Endodermal cell (in vitro differentiated cells): ENCODE results near the gene TCF4. TPM values are rescaled to one million over a fixed set of nuclear protein-coding genes. Genes with fewer than 3 reads are reported as not detected.
"Not testable (repeated sequence)": the region's sequence is repeated elsewhere in the genome, so short reads cannot be mapped to it uniquely, and the experiment has no call there.

Experiments used
- DNase-seq: peaks from one replicate; pipeline ENCODE4 v3.0.0-alpha.2; 2017
- H3K27ac ChIP-seq: 2 replicates; pipeline ENCODE4 v1.5.1; 2013; ENCODE audit warnings: mild to moderate bottlenecking, low read depth, low read length, moderate library complexity
- H3K27me3 ChIP-seq: 2 replicates; pipeline ENCODE4 v1.6.1; 2013; ENCODE audit warnings: mild to moderate bottlenecking, low read length, moderate library complexity; ENCODE audit not compliant: insufficient read depth, control insufficient read depth, poor library complexity, severe bottlenecking
- H3K36me3 ChIP-seq: 2 replicates; pipeline ENCODE4 v1.7.0; 2013; ENCODE audit warnings: mild to moderate bottlenecking, low read length, moderate library complexity; ENCODE audit not compliant: control insufficient read depth, insufficient read depth
- H3K4me1 ChIP-seq: one replicate; pipeline ENCODE4 v1.7.0; 2013; ENCODE audit warnings: low read length; ENCODE audit not compliant: control insufficient read depth, insufficient read depth
- H3K4me3 ChIP-seq: 2 replicates; pipeline ENCODE4 v1.5.1; 2013; ENCODE audit warnings: mild to moderate bottlenecking, low read length, moderate library complexity
- H3K9ac ChIP-seq: 2 replicates; pipeline ENCODE4 v1.6.1; 2013; ENCODE audit warnings: mild to moderate bottlenecking, low read length, moderate library complexity; ENCODE audit not compliant: poor library complexity, severe bottlenecking; ENCODE audit errors: extremely low read depth
- H3K9me3 ChIP-seq: 2 replicates; pipeline ENCODE4 v1.6.1; 2013; ENCODE audit warnings: mild to moderate bottlenecking, low read length, moderate library complexity; ENCODE audit not compliant: control insufficient read depth
- H3K27ac Mint-ChIP-seq: 2 replicates; pipeline ENCODE4 v1.8.0; 2020; ENCODE audit warnings: mixed read lengths
- H3K27me3 Mint-ChIP-seq: 2 replicates; pipeline ENCODE4 v1.8.0; 2021; ENCODE audit warnings: mild to moderate bottlenecking, mixed read lengths; ENCODE audit not compliant: insufficient read depth
- H3K36me3 Mint-ChIP-seq: 2 replicates; pipeline ENCODE4 v1.8.0; 2020; ENCODE audit warnings: low read depth, mixed read lengths
- H3K4me1 Mint-ChIP-seq: 2 replicates; pipeline ENCODE4 v1.8.0; 2020; ENCODE audit warnings: mixed read lengths
- H3K4me3 Mint-ChIP-seq: 2 replicates; pipeline ENCODE4 v1.8.0; 2020; ENCODE audit warnings: mild to moderate bottlenecking, moderate library complexity, mixed read lengths
- H3K9me3 Mint-ChIP-seq: 2 replicates; pipeline ENCODE4 v1.8.0; 2020; ENCODE audit warnings: mild to moderate bottlenecking, mixed read lengths
- CTCF ChIP-seq: fragments of 200-600 bp; sonication (generic); conservative IDR thresholded peaks from 2 replicates; pipeline ENCODE4 v1.5.0; 2021; ENCODE audit warnings: antibody characterized with exemption, mild to moderate bottlenecking
- WGBS, 2 experiments: methylation state at CpG; one replicate each; pipeline versions ENCODE4 v1.1.5 to v1.1.7; 2013; ENCODE audit warnings: missing lambda C conversion rate in 2 of 2, mixed read lengths in 1 of 2; ENCODE audit not compliant: insufficient coverage in 1 of 2, insufficient read length in 1 of 2; 5-methylcytosine and 5-hydroxymethylcytosine counted together
- total RNA-seq, 2 donors: library from RNA; stranded (reverse); fragmentation: NEBNext Ultra II Directional in 1 of 2; extraction: Animal tissue kit (Norgen Biotek cat#: 25700) in 1 of 2; gene quantifications; 2 replicates in 1 of 2; 3 replicates in 1 of 2; pipeline ENCODE4 v1.2.1, GENCODE V29; 2021

TCF4 gene
- total RNA-seq, 2 donors from 2014 or later = 40.4 to 58.5 TPM

- TF ChIP-seq CTCF = no peak
- Histone ChIP-seq H3K4me3 (no peak overlapping the region), H3K36me3 (no peaks in the 10 kb centered on the region), H3K4me1 (peaks cover 4% of the 10 kb centered on the region), H3K27ac (no peak overlapping the region), H3K9ac (no peak overlapping the region), H3K27me3 (no peaks in the 10 kb centered on the region), H3K9me3 (no peaks in the 10 kb centered on the region)
- Mint-ChIP-seq H3K4me1 (peaks cover 17% of the 10 kb centered on the region), H3K9me3 (no peaks in the 10 kb centered on the region), H3K27ac (no peak overlapping the region), H3K36me3 (no peaks in the 10 kb centered on the region), H3K27me3 (no peaks in the 10 kb centered on the region), H3K4me3 (no peak overlapping the region)
- DNase-seq = no peak
Measured at GRCh38 chr18:55473560-55473959, 114.4 kb downstream of the TCF4 start.

- no peaks in the 10 kb centered on the region for H3K9me3 Mint-ChIP-seq
- peaks cover 19% of the 10 kb centered on the region for H3K4me1 Mint-ChIP-seq
- no peak overlapping the region for H3K9ac ChIP-seq
- H3K36me3 ChIP-seq = no peaks in the 10 kb centered on the region
- no peak for DNase-seq
- no peaks in the 10 kb centered on the region for H3K27me3 ChIP-seq
- H3K36me3 Mint-ChIP-seq = no peaks in the 10 kb centered on the region
- no peak overlapping the region for H3K4me3 Mint-ChIP-seq
- no peak overlapping the region for H3K4me3 ChIP-seq
- no peak overlapping the region for H3K27ac Mint-ChIP-seq
- no peak overlapping the region for H3K27ac ChIP-seq
- 73% methylated on average over 1 of the region's 2 CpGs; no CpG with 5 or more reads in 1 of the 2 experiments for WGBS, 2 experiments
- no peaks in the 10 kb centered on the region for H3K9me3 ChIP-seq
- H3K27me3 Mint-ChIP-seq = no peaks in the 10 kb centered on the region
- H3K4me1 ChIP-seq = peaks cover 4% of the 10 kb centered on the region
- TF ChIP-seq CTCF = no peak
Measured at GRCh38 chr18:55473058-55473457, 114.9 kb downstream of the TCF4 start.

GRCh38 chr18:55470826-55471225, 117.2 kb downstream of the TCF4 start:
- Mint-ChIP-seq H3K27ac (no peak overlapping the region), H3K4me1 (peaks cover 32% of the 10 kb centered on the region), H3K9me3 (no peaks in the 10 kb centered on the region), H3K36me3 (no peaks in the 10 kb centered on the region), H3K27me3 (no peaks in the 10 kb centered on the region), H3K4me3 (no peak overlapping the region)
- WGBS, 2 experiments = 89 to 100% methylated on average over 2 to 4 of the region's 4 CpGs
- no peaks in the 10 kb centered on the region for H3K9me3 ChIP-seq
- H3K4me1 ChIP-seq = peaks cover 4% of the 10 kb centered on the region
- H3K27ac ChIP-seq = no peak overlapping the region
- no peaks in the 10 kb centered on the region for H3K36me3 ChIP-seq
- TF ChIP-seq CTCF = no peak
- no peak overlapping the region for H3K9ac ChIP-seq
- H3K4me3 ChIP-seq = no peak overlapping the region
- H3K27me3 ChIP-seq = no peaks in the 10 kb centered on the region
- no peak for DNase-seq

GRCh38 chr18:55469134-55469533, 118.9 kb downstream of the TCF4 start:
- not testable (repeated sequence) for H3K27me3 Mint-ChIP-seq, H3K9me3 Mint-ChIP-seq, H3K9me3 ChIP-seq, H3K9ac ChIP-seq, H3K36me3 ChIP-seq, H3K27ac Mint-ChIP-seq, H3K4me1 ChIP-seq, H3K4me3 ChIP-seq, DNase-seq, H3K27me3 ChIP-seq, H3K27ac ChIP-seq, H3K4me3 Mint-ChIP-seq, H3K36me3 Mint-ChIP-seq
- WGBS, 2 experiments = 97 to 99% methylated on average over 7 to 8 of the region's 8 CpGs
- peaks cover 37% of the 10 kb centered on the region for H3K4me1 Mint-ChIP-seq
